GM13977 (cell line): ENCODE data around the gene PLCB1.

Source experiments
- DNase-seq: peaks from one replicate; pipeline ENCODE4 v3.0.0; 2012; ENCODE audit warnings: low spot score
- CTCF ChIP-seq: IDR thresholded peaks from 2 replicates; pipeline ENCODE4 v1.5.1; 2012; ENCODE audit warnings: mild to moderate bottlenecking, control low read depth; ENCODE audit not compliant: insufficient read depth; ENCODE audit errors: extremely low read depth, missing control alignments
- in situ Hi-C: fragments of 300-500 bp; cut with MboI; formaldehyde crosslinking; loops from one replicate; pipeline ENCODE4 v1.12.0; 2022; ENCODE audit warnings: low sequenced_read_pairs, low pct_unique_long_range_greater_than_20kb, mixed read lengths, inconsistent platforms; ENCODE audit not compliant: unreplicated experiment

Gene PLCB1

GRCh38 chr20:8187740-8188139, 55.7 kb downstream of the PLCB1 start:
- TF ChIP-seq CTCF = no peak
- no peak for DNase-seq
- in situ Hi-C loops = no loop called here

DNA sequence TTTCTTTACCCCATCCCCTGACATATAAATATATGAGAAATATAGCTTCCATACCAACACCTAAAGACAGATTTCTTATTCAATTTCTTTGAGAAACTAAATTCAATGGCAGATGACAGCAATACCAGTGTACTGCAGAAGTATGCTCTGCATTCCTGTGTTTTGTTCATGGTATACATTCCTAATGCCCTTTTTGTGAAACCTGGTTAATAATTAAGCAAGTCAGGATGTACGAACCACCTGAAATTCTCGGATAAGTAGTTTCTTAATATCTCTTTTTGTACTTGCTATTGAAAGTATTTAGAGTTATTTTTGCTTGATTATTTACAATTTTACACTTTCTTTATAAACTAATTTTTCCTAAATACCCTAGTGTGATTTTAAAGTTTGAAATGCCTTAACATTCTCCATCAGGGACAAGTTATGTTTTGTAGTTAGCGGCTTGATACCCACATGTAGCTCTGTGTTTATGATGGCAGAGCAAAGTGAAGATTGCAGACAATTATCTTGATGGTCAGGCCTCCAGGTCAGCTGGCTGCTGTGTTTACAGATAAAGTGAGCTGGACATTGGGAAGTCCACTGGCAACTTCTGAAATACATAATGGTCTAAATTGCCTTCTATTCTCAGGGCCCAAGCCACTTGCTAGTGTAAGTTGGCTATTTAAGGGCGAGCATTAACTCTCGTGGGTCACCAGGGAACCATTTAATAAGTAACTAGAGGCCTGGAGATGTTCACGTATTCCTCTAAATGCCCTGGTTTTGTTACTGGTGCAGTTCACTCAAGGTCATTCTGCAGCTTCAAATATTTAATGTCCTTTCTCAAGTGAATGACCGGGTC, 58.2 kb downstream of the PLCB1 start:
- no peak for TF ChIP-seq CTCF
- in situ Hi-C loops = no loop called here
- DNase-seq = no peak

DNA sequence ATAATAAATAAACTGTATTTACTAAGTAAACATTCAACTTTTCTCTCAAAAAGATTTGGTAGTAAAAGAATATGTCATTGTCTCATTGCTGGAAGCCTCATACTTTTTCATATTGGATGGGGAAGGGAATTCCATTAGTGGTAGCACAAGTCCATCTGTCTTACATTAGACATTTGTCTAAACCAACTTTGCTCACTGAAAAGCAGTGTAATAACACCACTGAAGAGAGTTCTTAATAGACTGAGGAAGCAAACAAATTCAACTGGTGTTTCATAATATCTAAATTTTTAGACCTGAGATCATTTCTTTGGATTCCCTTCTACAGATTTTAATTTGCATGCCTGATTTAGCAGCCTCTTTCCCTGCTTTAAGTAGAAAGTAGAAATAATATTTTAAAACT, 62.7 kb downstream of the PLCB1 start:
- in situ Hi-C loops = no loop called here
- no peak for DNase-seq
- TF ChIP-seq CTCF = no peak

DNA sequence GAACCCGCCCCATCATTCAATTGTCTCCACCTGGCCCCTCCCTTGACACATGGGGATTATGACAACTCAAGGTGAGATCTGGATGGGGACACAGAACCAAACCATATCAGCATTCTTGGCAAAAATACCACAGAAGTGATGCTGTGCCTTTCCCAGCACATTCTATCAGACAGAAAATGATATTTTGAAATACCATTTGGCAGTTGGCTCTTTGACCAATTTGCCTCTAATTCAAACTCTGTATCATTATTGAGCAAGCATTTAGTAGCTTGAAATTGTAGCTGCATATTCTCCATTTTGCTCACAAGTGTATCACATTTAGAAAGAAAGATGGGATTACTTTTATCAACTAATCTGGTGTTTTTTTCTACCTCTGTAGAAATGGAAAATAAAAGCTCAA, 64.0 kb downstream of the PLCB1 start:
- in situ Hi-C loops = no loop called here
- no peak for DNase-seq
- TF ChIP-seq CTCF = no peak

- in situ Hi-C loops = no loop called here
- DNase-seq = no peak
- TF ChIP-seq CTCF = no peak
Measured at GRCh38 chr20:8200220-8200619, 68.2 kb downstream of the PLCB1 start.

DNA sequence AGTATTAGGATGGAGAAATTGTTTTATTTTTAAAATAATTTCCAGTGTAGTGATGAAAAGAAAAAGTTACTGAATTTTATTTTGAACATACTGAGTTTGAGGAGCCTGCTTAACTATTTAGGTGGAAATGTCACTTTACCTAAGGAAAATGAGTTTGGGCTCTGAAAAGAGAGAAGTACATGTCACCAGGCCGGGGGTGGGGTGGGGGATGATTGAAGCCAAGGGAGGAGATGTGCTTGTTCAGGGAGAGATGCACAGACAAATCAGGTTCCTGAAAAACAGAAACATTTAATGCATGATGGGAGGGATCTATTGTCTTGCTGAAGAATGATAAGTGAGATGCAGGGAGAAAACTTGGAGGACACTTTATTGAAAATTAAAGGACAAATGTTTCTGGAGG, 71.3 kb downstream of the PLCB1 start:
- DNase-seq = no peak
- no peak for TF ChIP-seq CTCF
- in situ Hi-C loops = no loop called here
